GM12864 (cell line): ENCODE data around the gene CCDC142.

ENCODE experiments used
- DNase-seq: peaks from one replicate; pipeline ENCODE4 v3.0.0-alpha.2; 2011; ENCODE audit warnings: low read depth
- H3K4me3 ChIP-seq: 2 replicates; pipeline ENCODE4 v1.5.1; 2011; ENCODE audit warnings: mild to moderate bottlenecking, low read depth, low read length, control low read depth
- TF ChIP-seq, protein P1 (sequence below): IDR thresholded peaks from 2 replicates; pipeline ENCODE4 v1.5.1; 2011; ENCODE audit warnings: low read depth, mild to moderate bottlenecking, moderate library complexity, low read length, control low read depth, inconsistent platforms; ENCODE audit errors: missing control alignments

Gene CCDC142

DNA sequence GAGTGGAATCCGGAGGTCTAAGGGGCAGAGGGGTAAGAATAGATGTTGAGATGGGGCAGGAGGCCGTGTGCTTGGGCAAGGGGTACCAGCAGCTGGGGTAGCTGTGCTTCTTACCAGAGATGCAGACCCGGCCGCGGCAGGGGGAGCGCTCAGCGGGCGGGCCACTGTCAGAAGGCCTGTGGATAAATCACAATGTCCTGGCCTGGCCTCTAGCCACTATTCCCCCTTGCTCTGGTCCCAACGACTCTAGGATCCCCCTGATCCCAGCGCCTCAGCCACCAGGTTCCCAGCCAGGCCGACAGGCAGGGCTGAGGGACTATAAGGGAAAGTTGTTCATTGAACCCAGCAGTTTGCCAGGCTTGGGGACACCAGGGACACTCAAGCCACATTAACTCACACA lies 52.3 kb downstream of the CCDC142 start:
- DNase-seq, result no peak
- no peak overlapping the region for H3K4me3 ChIP-seq
- TF ChIP-seq, protein P1, sequence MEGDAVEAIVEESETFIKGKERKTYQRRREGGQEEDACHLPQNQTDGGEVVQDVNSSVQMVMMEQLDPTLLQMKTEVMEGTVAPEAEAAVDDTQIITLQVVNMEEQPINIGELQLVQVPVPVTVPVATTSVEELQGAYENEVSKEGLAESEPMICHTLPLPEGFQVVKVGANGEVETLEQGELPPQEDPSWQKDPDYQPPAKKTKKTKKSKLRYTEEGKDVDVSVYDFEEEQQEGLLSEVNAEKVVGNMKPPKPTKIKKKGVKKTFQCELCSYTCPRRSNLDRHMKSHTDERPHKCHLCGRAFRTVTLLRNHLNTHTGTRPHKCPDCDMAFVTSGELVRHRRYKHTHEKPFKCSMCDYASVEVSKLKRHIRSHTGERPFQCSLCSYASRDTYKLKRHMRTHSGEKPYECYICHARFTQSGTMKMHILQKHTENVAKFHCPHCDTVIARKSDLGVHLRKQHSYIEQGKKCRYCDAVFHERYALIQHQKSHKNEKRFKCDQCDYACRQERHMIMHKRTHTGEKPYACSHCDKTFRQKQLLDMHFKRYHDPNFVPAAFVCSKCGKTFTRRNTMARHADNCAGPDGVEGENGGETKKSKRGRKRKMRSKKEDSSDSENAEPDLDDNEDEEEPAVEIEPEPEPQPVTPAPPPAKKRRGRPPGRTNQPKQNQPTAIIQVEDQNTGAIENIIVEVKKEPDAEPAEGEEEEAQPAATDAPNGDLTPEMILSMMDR, result no peak

GRCh38 chr2:74429487-74430451 lies 53.0 kb downstream of the CCDC142 start:
- TF ChIP-seq, protein P1, result no peak
- no peak for DNase-seq
- no peak overlapping the region for H3K4me3 ChIP-seq

- TF ChIP-seq, protein P1, result no peak
- no peak overlapping the region for H3K4me3 ChIP-seq
- DNase-seq, result no peak
Observed at GRCh38 chr2:74428675-74429074, 54.1 kb downstream of the CCDC142 start.

DNA sequence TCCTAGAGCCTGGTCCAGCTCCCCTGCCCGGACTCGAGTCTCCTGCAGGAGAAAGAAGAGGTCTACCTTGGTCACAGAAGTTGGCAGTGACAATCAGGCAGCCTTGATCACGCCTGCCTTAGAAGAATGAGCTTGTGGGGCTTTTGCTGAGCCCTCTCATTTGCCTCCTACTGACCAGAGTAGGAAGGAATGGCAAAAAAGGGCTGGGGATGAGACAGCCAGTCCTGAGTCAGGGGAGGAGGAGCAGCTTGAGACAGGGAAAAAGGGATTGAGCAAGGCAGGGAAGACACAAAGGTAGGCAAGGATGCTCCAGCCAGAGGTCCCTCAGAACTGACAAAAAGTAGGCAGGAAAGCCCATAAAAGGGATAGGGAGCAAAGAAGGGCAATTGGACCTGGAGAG lies 55.2 kb downstream of the CCDC142 start:
- TF ChIP-seq, protein P1, result no peak
- DNase-seq, result no peak

GRCh38 chr2:74426181-74426758 lies 56.5 kb downstream of the CCDC142 start:
- H3K4me3 ChIP-seq, result no peak overlapping the region
- DNase-seq, result no peak
- TF ChIP-seq, protein P1, result no peak

More for the DNA sequence above, 55.2 kb downstream of the CCDC142 start:
- H3K4me3 ChIP-seq, result no peak overlapping the region

GRCh38 chr2:74425523-74425922 lies 57.3 kb downstream of the CCDC142 start:
- H3K4me3 ChIP-seq, result no peak overlapping the region
- TF ChIP-seq, protein P1, result no peak
- no peak for DNase-seq
